DMS153 (cell line): Measurements from ENCODE around the gene SLIT1.

Experiments
- DNase-seq: peaks from one replicate; lab custom pipeline; 2025; lab: John Stamatoyannopoulos, UW

SLIT1 gene

GRCh38 chr10:97139651-97140048 is 46.1 kb downstream of the SLIT1 start:
- no peak for DNase-seq

DNA sequence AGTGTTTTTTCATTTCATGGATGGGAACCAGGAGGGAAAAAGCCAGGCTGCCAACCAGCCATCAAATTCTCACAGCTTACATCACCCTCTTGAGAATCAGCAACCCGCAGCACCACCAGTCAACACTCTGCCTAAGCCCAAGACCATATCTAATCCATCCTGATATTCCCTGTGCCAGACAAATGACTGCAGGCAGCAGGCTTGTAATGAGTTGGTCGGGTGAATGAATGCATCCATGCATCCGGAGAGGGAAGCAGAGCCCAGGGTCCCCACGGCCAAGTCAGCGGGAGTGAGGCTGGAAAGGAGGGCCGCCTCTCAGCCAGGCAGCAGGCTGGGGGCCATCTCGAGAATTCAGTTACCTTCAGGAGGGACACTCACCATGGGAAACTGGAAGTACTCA is 46.9 kb downstream of the SLIT1 start:
- DNase-seq: no peak

DNA sequence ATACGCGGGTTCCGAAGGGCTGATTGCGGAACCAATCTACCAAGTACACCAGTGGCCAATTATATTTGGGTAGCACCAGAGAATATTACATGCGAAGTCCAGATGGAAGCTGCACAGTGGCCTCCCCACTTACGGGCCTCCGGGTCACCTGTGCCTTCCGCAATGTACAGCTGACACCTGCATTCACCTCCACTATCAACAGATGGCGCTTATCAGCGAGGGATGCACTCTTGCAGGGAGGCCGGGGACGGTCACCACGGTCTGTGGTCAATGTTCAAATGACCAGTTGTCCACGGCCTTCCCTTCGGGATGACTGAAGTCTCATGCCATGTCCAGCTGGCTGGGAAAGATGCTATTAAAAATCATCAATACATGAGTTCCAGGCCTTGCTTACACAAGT is 47.6 kb downstream of the SLIT1 start:
- DNase-seq: no peak

DNA sequence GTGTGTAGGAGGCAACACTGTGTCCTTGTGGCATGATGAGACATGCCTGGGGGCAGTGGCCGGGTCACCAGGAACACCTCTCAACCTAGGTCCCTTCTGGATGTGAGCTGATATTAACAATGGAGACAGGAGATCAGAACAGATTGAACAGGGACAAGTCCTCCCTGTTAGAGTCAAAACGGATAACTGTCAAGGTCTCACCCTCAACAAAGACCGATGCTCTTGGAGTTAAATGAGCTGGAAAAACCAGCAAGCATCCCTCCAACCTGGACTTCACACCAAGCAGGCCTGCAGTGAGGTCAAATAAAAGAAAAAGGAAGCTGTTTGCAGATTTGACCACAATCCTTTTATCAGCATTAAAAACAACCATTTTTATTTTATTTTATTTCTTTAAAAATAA is 49.0 kb downstream of the SLIT1 start:
- no peak for DNase-seq

DNA sequence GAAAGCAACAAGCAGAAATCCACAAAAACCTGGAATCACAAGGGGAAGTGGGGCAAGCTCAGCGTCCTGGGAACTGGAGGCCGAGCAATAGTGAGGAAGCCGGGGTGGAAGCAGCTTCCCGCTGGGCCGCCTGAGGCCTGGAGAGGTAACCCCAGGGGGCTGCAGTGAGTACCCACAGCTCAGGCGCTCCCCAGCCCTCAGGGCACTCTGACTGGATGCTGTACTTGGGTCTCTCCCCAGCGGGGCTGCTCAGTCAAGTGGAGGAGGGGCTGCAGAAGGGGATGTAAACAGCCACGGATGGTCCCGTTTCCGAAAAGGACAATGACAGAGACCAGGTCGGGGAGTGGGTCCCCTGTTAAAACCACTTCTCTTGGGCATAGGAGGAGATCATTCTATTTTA is 50.3 kb downstream of the SLIT1 start:
- DNase-seq: no peak

DNA sequence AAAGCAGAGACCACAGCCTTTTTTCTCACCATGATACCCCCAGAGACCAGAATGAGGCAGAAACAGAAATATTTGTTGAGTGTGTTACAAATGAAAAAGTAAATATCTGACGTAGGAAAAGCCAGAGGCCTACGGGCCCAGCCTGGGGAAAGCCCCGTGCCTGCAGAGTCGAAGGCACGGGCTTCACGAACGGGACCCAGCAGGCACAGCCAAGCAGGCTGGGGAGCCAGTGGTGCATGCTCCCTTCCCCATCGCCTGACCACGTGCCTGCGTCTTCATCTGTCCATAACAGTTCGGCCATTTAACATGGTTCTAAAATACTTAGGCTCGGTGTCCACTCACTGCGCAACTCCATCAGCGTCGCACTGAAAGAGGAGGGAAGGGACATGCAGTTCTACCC is 50.8 kb downstream of the SLIT1 start:
- DNase-seq: no peak

GRCh38 chr10:97134110-97134509 is 51.6 kb downstream of the SLIT1 start:
- DNase-seq: peak; percentile 22

DNA sequence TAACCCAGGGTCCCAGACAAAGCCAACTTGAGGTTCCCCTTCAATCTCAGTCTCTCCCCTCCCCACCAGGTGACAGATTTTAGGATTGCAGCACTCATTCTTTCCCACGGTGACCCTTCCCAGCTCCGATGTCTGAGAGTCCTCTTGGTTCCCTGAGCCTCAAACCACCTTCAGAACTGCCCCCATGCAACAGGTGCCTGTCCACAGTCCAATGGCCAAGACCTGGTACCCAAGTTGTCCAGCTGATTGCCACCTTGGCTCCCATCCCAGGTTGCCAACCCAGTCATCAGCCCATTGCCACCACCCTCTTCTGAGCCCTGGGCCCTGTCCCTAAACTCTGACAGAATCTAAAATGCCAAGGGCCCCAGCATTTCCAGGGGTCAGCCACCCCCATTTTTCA is 53.5 kb downstream of the SLIT1 start:
- no peak for DNase-seq

DNA sequence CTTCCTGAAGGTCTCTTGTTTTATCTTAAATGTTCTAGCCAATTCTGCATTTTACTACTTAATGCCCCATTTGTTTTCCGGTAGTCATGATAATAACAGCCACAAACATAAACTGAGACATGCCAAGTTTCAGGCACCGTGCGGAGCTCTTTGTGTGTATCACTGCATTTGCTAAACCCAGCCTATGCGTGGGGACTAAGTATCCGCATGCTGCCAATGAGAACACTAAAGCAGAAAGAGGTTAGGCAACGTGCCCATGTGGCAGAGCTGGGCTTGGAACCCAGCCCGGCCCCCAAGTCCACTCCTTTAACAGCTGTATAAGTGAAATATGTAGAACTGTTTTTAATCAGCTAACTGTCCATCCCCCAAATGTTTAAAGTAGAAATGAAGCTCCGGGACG is 54.1 kb downstream of the SLIT1 start:
- no peak for DNase-seq

DNA sequence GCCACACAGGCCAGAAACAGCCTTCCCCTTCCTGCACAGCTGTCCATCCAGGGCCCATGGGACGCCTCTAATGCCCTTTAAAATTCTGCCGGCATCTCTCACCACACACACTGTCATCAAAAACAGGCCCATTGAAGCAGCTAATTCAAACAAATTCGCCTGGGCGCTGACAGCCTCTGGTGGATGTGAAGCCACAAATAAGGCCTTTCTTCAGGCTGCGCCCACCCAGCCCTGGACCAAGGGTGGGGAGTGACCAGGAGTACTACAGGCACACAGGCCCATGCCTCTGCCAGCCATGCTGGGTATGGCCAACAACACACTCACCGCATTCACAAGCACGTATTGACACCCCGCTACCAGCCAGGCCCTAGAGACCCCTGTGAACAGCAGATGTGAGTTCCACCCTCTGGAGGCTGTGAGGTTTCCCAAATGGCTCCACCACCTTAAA is 54.6 kb downstream of the SLIT1 start:
- no peak for DNase-seq

GRCh38 chr10:97129666-97130065 is 56.1 kb downstream of the SLIT1 start:
- no peak for DNase-seq

DNA sequence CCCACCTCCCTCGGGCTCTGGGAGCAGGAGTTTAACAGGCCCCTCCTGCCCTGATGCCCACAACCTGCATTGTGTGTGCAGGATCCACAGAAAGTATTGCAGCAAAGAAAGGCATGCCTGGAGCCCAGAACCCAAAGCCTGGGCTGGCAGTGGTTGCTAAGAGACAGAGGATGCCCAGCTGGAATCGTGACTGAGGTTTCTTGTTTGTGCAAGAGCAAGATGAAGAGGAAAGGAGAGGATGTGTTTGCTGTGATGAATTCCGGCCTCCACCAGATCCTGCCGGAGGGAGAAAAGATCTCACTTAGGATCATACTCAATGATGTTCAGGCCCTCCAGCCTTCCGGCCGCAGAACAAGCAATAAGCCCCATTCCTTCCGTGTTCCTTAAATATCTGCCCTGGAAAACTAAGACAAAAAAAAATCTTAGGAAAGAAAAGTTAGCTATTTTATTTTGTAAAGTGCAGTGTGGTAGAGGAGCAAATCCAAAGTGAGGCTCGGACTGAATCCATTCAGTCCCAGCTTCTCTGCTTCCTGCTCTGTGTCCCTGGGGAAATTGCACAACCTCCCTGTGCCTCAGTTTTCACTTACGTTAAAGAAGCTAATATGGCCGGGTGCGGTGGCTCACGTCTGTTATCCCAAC is 57.1 kb downstream of the SLIT1 start:
- DNase-seq: peak; percentile 71

- DNase-seq: peak; percentile 33
These were observed 57.7 kb downstream of the SLIT1 start for GRCh38 chr10:97128039-97128492.

GRCh38 chr10:97127509-97127908 is 58.2 kb downstream of the SLIT1 start:
- DNase-seq: no peak

GRCh38 chr10:97124211-97124610 is 61.5 kb downstream of the SLIT1 start:
- peak; percentile 48 for DNase-seq

DNA sequence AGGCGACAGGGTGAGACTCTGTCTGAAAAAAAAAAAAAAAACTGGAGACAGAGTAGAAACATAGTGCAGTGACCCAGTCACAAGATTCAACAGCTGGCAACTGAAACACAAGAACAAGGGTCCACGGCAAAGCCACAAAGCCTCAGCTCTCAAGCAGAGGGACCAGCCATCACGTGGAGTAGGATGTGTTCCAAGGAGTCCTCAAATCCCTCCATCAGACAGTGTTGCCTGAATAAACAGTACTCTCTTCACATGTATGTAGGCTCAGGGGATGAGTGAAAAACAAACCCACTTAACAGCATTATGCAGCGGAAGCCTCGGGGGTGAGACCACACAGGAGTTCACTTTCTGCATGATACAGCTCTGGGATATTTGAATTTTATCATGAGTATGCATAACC is 62.0 kb downstream of the SLIT1 start:
- DNase-seq: peak; percentile 56

DNA sequence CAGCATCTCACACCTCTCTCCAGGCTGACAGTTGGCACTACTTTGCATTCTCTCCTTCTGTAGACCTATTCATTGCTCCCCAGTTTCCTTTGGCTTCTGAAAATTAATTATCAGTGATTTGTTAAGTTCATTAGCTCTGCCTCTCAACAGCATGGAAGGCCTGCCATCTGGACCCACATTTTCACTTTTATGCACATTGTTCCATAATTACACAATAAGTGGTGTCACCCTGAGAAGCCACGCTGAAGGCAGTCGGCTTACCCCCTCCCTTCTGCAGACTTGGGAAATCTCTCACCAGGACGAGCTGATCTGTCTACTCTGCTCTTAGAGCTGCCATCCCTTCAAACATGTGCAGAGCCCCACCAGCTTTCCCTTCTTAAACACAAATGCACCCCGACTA is 64.7 kb downstream of the SLIT1 start:
- DNase-seq: no peak

GRCh38 chr10:97120370-97120769 is 65.4 kb downstream of the SLIT1 start:
- no peak for DNase-seq

GRCh38 chr10:97119058-97119745 is 66.6 kb downstream of the SLIT1 start:
- no peak for DNase-seq

DNA sequence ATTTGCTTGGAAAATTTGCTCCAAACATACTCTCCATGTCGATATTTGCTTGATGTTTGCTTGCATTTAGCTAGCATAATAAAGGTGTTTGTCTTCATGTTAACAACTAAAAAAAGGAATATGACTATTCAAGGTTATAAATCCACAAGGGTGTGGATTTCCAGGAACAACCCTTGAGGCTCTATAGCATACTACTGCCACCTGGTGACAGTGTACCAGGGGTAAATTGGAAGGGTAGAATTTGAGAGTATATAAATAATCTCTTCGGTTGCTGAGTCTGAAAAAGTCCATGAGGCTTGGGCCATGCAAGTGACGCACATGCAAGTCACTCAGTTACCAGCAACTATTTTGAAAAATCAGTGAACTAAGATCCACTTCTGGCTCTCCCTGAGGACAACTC is 68.4 kb downstream of the SLIT1 start:
- peak; percentile 53 for DNase-seq

DNA sequence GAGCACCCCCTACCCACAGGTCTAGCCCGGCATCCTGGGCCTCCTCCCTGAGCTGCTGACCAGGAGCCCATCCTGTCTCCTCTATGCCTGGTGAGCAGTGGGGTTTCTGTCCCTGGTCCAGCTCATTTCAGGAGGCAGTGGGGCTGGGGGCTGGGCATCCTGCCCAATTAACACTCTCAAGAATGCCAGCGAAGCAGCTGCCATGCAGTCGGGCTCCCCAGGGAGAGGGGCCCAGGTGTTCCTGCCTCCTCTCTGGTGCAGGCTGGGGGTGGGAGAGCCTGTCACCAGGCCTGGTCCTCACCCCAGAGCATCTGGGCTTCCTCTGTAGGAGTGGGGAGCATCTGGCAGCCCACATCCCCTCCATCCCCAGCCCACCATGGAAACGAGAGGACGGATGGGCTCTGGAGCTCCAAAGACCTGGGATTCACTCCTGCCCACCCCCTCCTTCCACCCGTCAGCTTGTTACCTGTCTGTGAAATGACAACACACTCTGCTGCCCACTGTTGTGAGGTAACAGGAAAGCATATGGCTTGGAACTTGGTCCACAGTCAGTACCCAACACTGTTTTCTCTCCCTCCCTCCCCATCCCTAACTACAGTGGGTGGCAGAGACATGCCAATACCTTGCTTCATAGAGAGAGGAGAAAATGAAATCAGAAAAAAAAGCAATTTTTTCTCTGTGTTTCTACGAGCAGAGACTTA is 69.1 kb downstream of the SLIT1 start:
- no peak for DNase-seq

DNA sequence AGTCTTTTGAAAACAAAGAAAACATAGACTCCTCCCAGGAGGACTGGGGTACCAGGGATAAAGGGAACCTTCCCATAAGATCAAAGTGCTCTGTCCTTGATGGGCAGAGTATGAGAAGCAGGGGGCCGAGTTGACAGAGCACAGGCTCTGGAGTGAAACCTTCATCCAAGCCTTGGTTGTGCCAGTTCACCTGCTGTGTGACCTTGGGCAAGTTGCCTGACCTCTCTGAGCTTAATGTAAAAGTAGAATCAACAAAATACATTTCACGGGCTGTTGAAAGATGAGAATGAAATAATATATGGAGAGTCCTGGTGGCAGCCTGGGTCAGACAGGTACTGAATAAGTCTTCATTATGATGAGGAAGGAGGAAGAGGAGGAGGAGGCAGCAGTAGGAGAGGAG is 69.9 kb downstream of the SLIT1 start:
- DNase-seq: no peak

GRCh38 chr10:97111615-97112014 is 74.1 kb downstream of the SLIT1 start:
- no peak for DNase-seq
